Activated CD8-positive, alpha-beta memory T cell treated with anti-CD3 and anti-CD28 coated beads, Interleukin-2, amount 50 U/mL, for 1 hour (primary cell): ENCODE results near the gene CDC42BPA.

Experiments
- DNase-seq: peaks from one replicate; pipeline ENCODE4 v3.0.0-alpha.2; 2020; ENCODE audit errors: extremely low read depth

Gene CDC42BPA

DNA sequence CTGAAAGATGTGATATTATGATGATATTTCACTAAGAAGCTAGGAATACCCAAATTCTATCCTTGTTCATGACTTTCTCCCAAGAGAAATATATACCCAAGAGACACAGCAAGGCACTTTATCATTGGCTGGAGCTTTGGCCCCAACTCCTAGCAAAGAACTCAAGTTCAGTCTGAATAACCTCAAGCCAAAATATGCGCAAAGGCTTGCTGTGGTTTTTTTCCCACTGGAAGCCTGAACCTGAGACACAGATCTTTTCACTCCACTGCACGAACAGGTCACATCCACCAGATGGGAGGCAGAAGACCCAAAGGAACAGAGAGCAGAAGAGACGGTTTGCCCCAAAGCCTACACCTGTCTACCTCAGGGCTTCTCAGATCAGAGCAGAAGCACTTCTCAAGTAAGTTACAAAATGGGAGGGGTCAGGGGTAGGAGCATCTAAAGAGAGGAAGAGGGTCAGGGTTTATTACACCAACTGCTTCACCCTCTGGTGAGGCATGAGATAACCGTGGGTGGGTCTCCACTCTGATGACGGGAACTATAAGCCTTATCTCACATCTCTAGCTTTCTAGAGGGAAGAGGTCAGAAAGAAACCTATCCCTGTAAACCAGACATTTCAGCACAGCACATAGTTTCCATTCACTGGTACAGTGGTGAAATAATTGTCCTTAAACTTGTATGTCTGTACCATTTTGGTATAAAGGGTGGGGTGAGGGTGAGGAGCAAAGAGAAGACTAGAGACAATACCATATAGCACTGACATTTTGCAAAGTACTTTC, 17.1 kb upstream of the CDC42BPA start:
- DNase-seq = no peak

- DNase-seq = no peak
These were observed 15.1 kb upstream of the CDC42BPA start for GRCh38 chr1:227333423-227333822.

DNA sequence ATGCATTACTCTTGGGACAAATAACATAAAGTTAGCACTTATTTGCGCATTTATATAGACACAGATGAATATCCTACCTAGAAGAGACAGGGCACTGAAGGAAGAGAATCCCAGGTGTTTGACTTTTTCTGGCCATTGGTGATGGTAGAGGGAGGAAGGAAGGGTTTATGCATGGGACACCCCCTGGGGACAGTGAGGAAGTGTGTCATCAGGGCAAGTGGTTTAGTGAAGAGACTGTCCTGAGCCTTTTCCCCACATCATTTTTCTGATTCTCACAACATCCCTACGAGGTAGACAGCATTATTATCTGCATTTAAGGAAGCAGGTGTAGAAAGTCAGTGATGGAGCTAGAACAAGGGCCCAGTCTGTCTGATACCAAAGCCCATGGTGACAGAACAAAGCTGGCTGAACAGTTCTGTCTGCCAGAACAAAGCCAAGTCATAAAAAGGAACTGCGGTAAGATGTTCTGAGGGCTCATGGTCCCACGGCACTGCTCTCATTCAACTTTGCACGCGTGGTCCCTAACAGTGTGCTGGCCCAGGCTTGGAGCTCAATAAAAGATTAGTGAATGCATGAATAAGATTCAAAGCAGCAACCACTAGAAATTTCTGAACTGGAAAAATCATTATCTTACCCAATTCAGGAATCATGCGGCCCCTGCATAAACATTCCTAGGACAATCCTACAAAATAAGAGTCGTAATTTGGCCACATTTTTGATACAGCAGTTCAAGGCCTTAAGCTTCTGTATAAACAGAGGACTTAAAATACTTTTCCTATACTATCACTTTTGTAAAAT, 12.2 kb upstream of the CDC42BPA start:
- DNase-seq = no peak

DNA sequence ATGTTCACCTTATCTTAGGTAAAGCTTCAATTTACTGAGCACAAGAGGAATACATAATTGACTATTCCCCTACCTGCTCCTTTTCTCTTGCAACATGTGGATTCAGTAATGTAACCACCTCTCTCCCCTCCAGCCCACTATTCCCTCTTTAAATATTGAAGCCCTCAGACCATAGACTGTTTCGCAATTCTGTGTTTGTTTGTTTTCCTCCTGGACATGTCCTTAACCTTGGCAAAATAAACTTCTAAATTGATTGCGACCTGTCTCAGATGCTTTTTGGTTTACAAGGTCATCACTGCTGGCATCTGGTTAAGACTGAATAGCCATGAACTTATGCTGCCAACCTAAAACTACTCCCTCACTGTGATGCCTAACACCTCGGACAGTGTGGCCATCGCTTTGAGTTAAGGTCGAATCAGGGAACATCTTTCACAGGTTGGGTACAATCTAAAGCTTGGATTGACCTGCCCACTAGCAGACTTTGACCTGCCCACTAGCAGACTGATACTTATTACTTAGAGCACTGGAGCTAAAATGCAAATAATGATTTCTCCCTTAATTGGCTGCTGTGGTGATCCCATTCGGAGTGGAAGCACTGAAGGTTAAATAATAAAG, 10.2 kb upstream of the CDC42BPA start:
- DNase-seq = no peak

DNA sequence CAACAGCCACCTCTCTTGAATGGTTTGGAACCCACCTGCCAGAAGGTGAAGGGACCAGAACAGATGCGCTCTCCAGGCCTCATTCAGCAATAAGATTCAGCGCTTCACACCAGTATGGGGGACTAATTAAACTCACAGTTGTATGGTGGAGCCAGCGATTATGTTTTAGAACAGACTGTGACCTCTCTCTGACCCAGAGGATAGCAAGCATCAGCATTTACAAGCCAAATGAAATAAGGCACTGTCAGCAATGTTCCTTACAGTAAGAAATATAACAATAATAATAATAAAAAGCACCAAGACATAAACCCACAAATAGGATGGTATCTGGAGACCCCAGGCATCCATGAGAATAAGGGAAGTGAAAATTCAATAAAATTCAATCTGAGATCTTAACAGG, 6.9 kb upstream of the CDC42BPA start:
- DNase-seq = no peak

DNA sequence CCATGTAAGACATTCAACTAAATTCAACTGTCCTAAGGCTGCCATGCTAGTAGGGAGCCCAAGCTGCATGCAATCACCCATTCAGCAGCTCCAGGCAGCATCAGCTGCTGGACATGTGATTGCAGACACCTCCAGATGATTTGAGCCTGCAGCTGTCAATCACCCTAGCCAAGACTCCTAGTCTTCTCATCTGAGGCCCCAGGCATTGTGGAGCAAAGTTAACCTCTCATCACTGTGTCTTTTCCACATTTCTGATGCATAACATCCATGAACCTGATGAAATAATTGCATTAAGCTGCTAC, 5.6 kb upstream of the CDC42BPA start:
- DNase-seq = no peak

GRCh38 chr1:227323171-227323966, 5.1 kb upstream of the CDC42BPA start:
- no peak for DNase-seq

DNA sequence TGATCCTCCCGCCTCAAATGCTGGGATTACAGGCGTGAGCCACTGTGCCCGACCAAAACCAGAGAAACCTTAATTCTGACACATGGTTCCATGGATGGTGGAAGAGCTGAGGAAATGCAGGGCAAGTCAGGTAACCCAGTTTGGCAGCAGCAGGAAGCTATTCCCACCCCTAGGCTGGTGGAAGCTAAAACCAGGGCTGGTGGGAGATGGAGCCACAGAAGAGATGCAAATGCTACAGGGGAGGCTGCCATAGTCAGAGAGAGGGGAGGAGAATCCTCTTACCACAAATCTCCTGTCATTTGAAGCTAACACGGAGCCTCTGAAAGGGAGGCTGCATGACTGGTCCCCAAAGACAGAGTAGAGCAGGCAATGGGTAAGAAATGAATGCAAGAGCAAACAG, 4.1 kb upstream of the CDC42BPA start:
- DNase-seq = no peak

DNA sequence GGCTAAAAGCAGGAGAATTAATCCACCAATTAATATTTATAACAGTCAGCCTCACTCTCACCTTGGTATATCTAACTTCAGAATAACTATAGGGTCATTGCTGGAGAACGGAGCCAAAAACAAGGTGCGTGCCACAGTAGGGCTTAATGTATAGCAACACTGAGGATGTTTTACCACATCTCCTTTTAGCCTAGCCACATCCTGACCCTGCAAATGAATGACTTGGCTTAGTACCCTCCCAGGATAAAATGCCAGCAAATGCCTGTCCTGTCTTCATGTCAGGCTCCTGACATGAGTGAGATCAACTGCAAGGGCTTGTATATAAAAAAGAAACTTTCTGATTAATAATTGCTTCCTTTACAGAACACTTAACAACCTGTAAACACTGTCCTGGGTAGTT, 2.7 kb upstream of the CDC42BPA start:
- no peak for DNase-seq

DNA sequence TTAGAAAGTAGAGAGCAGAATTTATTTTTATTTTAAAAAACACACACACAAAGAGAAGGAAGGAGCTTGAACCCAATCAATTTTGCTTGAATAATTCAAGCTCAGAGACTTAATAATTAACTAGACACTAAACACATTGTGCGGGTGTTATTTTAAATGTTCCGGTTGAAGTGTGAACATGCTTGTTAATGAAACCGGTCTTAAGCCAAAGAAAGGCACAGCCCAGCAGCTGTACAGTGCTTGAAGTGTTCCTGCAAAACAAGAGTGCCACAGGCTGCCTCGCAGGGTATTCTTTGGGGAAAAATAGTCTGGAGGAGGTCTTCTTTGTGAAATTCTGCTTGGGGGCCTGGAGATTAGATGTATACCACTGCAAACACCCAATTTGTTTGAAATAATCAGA, 2.2 kb upstream of the CDC42BPA start:
- no peak for DNase-seq

DNA sequence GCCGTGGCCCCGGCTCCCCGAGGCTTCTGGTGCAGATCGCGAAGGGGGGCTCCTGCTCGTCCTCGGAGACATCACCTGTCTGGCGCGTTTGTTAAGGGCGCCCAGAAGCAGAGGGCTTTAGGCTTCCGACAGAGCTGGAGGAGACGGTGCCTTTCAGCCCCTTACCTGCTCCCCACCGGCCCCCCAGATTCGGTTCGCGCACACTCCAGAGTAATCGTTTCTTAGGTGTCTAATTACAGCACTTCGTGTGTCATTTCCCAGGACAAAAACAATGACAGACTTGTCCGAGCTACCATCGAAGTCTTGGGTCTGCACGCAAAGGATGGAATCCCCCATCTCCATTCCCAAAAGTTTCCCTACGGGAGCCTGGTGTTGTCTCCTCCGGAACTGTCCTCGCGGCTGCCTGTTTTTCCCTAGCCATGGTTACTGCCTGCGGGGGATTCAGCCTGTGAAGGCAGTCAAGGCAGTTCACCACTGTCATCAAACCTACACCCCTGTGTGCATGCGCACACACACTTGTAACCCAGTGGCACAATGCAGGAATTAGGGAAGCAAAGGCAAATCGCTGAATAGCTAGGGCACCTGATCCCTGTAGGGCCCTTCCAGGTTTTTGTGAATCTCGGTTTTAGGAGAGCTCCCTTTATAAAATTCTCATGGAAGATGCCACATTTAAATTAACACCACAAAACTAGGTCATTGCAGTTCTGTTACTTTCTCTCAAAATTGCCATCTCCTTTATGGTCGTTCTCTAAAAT, 738 bp upstream of the CDC42BPA start:
- DNase-seq = no peak

DNA sequence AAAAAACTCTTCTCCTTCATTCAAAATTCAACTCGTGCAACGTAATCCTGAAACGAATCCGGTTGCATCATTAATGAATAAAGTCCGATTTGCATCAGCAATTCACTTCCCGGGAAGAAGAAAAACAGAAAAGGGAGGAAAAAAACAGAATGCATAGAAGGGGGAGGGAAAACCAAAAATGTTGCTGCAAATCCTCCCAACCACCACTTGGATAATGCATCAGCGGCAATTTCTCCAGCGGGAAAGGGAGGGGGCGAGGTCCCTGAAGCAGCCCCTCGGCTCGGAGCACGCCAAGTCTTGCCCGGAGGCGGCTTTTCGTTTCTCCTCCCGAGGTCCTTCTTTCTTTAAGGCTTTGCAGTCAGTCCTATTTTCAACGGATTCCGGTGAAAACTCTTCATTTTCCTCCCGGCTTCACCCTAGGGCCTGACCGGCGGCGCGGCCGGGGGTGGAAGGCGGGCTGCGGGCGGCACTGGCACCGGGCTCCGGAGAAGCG, 723 bp downstream of the CDC42BPA start:
- no peak for DNase-seq

GRCh38 chr1:227317011-227317451, 1.3 kb downstream of the CDC42BPA start:
- DNase-seq = no peak

DNA sequence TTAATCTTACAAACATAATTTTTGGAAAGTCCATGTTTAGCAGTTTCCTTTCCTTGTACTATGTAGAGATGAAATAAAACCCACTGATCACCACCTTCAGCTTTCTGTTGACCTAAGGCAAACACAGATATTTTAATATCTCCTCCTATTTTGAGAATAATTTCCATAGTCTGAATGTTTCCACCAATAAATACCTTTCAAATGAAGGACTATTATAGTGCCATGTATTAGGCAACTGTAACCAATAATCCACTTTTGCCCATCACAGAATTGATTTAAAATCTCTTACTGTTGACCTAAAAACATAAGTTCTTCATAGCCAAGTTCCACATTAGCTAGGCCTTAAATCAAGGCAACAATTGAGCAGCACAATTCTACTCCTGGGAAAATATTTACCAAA, 1.8 kb downstream of the CDC42BPA start:
- DNase-seq = no peak

GRCh38 chr1:227315629-227316346, 2.5 kb downstream of the CDC42BPA start:
- no peak for DNase-seq

GRCh38 chr1:227314014-227314848, 4.1 kb downstream of the CDC42BPA start:
- no peak for DNase-seq

DNA sequence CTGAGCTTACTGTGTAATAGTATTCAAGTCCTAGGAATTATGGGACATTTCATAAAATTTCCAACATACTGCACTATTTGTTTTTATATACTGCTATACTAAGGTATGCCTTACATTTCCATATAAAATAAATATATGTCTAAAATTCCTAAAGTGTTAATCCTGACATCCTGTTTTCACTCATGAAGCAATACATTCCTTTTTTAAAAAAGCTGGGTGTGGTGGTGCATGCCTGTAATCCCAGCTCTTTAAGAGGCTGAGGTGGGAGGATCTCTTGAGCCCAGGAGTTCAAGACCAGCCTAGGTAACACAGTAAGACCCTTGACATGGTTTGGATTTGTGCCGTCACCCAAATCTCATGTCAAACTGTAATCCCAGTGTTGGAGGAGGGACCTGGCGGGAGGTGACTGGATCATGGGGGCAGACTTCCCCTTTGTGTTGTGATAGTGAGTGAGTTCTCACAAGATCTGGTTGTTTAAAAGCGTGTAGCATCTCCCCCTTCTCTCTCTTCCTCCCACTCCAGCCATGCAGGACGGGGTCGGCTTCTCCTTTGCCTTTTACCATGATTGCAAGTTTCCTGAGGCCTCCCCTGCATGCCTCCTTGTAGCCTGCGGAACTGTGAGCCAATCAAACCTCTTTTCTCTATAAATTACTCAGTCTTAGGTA, 5.8 kb downstream of the CDC42BPA start:
- DNase-seq = no peak

- DNase-seq = no peak
These were observed 6.8 kb downstream of the CDC42BPA start for GRCh38 chr1:227311389-227312001.
